Bronchial epithelial cell (primary cell): ENCODE data around the gene ESR1. TPM values are rescaled to one million over a fixed set of nuclear protein-coding genes. Genes with fewer than 3 reads are reported as not detected.

Source experiments
- DNase-seq: peaks from one replicate; pipeline ENCODE4 v3.0.0-alpha.2; 2010; ENCODE audit warnings: low read depth
- FAIRE-seq: peaks from 2 replicates; lab custom pipeline; 2011; peaks lifted over from hg19 to GRCh38; lab: Jason Lieb, UNC
- H3K27me3 ChIP-seq: 2 replicates; pipeline ENCODE4 v1.5.1; 2011; ENCODE audit warnings: low read length; ENCODE audit not compliant: control insufficient read depth, insufficient read depth
- H3K36me3 ChIP-seq: 2 replicates; pipeline ENCODE4 v1.5.1; 2011; ENCODE audit warnings: low read length; ENCODE audit not compliant: control insufficient read depth, insufficient read depth
- H3K4me3 ChIP-seq: 2 replicates; pipeline ENCODE4 v1.5.1; 2011; ENCODE audit warnings: mild to moderate bottlenecking, low read depth, low read length, control low read depth
- total RNA-seq: library from RNA; depleted of rRNA; stranded (reverse); fragments of >200 nt; gene quantifications from 2 replicates; pipeline ENCODE4 v1.2.1, GENCODE V29; 2014
- TF ChIP-seq, protein P1 (sequence below): IDR thresholded peaks from 2 replicates; pipeline ENCODE4 v1.5.1; 2011; ENCODE audit warnings: mild to moderate bottlenecking, moderate library complexity, low read length, control low read depth, inconsistent platforms; ENCODE audit not compliant: insufficient read depth, severe bottlenecking

ESR1 gene
- total RNA-seq, 1 donor from 2014 or later = under 0.01 TPM

DNA sequence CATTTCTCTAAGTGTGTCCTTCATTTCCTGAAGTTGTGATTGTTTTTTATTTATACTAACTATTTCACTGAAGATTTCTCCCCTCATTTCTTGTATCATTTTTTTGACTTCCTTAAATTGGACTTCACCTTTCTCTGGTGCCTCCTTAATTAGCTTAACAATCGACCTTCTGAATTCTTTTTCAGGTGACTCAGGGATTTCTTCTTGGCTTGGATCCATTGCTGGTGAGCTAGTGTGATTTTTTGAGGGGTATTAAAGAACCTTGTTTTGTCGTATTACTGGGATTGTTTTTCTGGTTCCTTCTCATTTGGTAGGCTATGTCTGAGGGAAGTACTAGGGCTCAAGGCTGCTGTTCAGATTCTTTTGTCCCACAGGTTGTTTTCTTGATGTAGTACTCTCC, 92.8 kb downstream of the ESR1 start:
- TF ChIP-seq, protein P1, sequence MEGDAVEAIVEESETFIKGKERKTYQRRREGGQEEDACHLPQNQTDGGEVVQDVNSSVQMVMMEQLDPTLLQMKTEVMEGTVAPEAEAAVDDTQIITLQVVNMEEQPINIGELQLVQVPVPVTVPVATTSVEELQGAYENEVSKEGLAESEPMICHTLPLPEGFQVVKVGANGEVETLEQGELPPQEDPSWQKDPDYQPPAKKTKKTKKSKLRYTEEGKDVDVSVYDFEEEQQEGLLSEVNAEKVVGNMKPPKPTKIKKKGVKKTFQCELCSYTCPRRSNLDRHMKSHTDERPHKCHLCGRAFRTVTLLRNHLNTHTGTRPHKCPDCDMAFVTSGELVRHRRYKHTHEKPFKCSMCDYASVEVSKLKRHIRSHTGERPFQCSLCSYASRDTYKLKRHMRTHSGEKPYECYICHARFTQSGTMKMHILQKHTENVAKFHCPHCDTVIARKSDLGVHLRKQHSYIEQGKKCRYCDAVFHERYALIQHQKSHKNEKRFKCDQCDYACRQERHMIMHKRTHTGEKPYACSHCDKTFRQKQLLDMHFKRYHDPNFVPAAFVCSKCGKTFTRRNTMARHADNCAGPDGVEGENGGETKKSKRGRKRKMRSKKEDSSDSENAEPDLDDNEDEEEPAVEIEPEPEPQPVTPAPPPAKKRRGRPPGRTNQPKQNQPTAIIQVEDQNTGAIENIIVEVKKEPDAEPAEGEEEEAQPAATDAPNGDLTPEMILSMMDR = no peak
- peak; percentile 43 for DNase-seq
- H3K36me3 ChIP-seq = no peaks in the 10 kb centered on the region
- no peaks in the 10 kb centered on the region for H3K27me3 ChIP-seq
- no peak for FAIRE-seq
- no peak overlapping the region for H3K4me3 ChIP-seq

DNA sequence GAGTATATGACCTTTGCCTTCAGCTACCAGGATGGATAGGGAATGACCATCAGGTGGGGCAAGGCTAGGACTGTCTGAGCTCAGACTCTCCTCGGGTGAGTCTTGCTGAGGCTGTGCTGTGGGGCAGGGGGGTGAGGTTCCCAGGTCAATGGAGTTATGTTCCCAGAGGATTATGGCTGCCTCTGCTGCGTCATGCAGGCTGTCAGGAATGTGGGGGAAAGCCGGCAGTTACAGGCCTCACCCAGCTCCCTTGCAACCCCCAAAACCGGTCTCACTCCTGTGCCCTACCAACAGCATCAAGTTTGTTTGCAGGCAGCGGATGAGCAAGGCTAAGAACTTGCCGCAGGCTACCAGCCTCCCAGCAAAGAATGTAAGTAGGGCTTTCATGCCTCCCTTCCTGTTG, 93.5 kb downstream of the ESR1 start:
- FAIRE-seq = no peak
- Histone ChIP-seq H3K4me3 (no peak overlapping the region), H3K36me3 (no peaks in the 10 kb centered on the region), H3K27me3 (no peaks in the 10 kb centered on the region)
- peak; percentile 76 for DNase-seq
- TF ChIP-seq, protein P1 = no peak

DNA sequence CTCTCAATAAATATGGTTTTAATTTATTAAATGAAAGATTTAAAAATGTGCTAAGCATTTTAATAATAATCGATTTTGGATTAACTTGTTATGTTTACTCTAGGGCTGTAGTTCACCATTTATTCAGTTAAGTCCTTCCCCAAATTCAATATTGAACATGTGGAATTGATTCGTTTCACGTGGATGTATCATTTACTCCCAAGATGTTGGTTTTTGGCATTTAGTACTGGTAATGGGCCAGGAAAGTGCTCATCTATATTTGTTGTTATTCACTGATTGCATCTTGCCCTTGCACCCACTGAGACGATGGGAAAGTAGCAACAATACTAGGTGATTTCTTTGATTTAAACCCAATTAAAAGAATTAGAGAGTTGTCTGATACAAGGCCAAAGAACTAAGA, 97.1 kb downstream of the ESR1 start:
- FAIRE-seq (no peak), DNase-seq (no peak)
- TF ChIP-seq, protein P1 = no peak
- H3K27me3 ChIP-seq = no peaks in the 10 kb centered on the region
- no peak overlapping the region for H3K4me3 ChIP-seq
- H3K36me3 ChIP-seq = no peaks in the 10 kb centered on the region

DNA sequence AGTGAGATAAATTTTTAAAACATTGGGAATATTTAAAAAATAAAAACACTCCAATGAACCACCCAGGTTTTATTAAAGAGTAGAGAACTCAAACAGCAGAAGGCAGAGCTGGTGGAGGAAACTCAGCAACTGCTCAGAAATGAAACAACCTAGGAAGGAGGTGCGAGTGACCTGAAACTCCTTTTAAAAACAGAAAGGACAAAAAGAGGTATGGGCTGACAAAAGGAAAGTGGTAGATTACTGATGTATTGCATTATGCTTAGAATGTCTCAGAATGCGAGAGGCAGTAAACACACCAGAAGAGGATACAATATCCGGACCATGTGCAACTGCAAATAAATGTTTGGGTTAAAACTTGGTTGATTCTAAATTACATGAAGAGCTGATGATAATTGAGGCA, 97.6 kb downstream of the ESR1 start:
- no peak for DNase-seq
- TF ChIP-seq, protein P1 = no peak
- FAIRE-seq = no peak
- Histone ChIP-seq H3K36me3 (no peaks in the 10 kb centered on the region), H3K27me3 (no peaks in the 10 kb centered on the region), H3K4me3 (no peak overlapping the region)

DNA sequence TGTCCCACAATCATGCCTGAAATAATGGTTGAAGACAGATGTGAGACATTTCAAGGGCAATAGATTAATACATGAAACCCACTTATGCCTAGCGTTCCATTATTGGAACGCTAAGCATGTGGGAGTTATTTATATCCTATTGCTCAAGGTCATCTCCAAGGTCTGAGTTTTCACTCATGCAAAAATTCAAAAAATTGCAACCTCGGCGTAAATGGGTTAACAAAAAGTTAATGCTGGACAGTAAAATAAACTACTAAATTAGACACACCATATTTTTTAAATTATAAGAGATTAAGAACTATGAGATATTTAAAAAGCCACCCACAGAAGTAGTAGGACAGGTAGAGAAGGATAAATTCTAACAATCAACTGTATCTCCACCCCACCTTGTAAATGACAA, 98.4 kb downstream of the ESR1 start:
- no peaks in the 10 kb centered on the region for H3K36me3 ChIP-seq
- DNase-seq (no peak), FAIRE-seq (no peak)
- TF ChIP-seq, protein P1 = no peak
- H3K4me3 ChIP-seq = no peak overlapping the region
- H3K27me3 ChIP-seq = no peaks in the 10 kb centered on the region

DNA sequence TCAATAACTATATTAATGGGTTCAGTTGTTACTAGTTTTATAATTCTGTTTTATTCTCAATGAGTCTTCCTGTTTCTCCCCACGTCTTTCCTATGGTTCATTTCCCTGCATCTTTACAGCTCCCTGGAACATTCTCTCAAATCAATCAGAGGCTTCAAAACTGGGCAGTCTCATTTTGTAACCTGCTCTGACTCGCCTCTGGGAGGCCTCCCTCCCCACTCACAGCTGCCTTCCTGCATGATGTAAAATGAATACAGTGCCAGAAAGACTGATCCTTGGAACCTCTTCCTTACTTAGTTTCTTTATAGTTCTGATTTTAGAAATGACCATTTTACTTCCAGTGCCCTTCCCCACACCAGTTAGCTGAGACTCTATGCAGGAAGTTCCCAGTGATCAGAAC, 103.9 kb downstream of the ESR1 start:
- Histone ChIP-seq H3K36me3 (no peaks in the 10 kb centered on the region), H3K4me3 (no peak overlapping the region), H3K27me3 (no peaks in the 10 kb centered on the region)
- no peak for FAIRE-seq
- DNase-seq = peak; percentile 64
- TF ChIP-seq, protein P1 = peak; percentile 15
